ENCODE data around the gene NSG1.

DNA sequence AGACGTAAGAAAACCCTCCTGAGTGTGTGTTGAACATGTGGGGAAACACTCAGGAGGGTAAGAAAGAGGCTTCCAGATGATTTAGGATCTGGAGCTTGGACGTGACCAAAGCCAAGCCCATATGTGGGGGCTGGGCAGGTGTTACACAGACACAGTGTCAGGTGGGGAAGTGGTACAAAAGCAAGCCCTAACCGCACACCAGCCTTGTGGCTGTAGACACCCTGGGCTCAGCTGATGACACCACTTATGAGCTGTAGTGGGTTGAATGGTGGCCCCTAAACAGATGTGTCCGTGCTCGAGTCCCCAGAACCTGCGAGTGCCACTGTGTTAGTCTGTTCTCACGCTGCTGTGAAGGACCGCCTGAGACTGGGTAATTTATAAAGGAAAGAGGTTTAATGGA, 25.0 kb upstream of the NSG1 start:
- TF ChIP-seq EZH2 (IDR thresholded peaks at IDR 0.05; ENCODE audit: insufficient read depth, poor library complexity, severe bottlenecking) (no peak), EZH2phosphoT487 (IDR thresholded peaks at IDR 0.05; ENCODE audit: insufficient read depth, low read depth) (no peak)

All from GM23248 (cell line).